Activated T-helper 9 cell treated with anti-CD3 and anti-CD28 coated beads, Interleukin-2, amount 50 U/mL, for 16 hours (primary cell): Measurements from ENCODE around the gene CTSE.
"Not testable (repeated sequence)": the region's sequence is repeated elsewhere in the genome, so short reads cannot be mapped to it uniquely, and the experiment has no call there.

Source experiments
- DNase-seq: peaks from one replicate; pipeline ENCODE4 v3.0.0-alpha.2; 2020; ENCODE audit warnings: low read depth

CTSE gene

DNA sequence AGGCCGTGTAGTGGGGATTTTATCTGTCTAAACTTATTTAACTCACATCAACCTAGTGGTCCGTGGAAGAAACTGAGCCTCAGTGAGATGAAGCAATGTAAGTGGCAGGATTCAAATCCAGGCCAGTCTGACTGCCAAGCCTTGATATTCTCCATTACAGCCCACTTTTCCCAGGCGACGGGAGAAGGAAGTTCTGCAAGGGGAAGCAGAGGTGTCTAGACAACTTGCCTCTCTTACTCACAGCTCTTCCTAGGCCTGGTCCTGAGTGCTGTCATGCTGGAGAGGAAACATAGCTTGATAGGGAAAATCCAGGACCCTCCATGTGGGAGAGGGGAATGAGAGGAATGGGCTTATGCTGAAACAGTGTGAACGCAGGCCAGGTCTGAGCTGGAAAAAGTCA lies 9.1 kb downstream of the CTSE start:
- no peak for DNase-seq

DNA sequence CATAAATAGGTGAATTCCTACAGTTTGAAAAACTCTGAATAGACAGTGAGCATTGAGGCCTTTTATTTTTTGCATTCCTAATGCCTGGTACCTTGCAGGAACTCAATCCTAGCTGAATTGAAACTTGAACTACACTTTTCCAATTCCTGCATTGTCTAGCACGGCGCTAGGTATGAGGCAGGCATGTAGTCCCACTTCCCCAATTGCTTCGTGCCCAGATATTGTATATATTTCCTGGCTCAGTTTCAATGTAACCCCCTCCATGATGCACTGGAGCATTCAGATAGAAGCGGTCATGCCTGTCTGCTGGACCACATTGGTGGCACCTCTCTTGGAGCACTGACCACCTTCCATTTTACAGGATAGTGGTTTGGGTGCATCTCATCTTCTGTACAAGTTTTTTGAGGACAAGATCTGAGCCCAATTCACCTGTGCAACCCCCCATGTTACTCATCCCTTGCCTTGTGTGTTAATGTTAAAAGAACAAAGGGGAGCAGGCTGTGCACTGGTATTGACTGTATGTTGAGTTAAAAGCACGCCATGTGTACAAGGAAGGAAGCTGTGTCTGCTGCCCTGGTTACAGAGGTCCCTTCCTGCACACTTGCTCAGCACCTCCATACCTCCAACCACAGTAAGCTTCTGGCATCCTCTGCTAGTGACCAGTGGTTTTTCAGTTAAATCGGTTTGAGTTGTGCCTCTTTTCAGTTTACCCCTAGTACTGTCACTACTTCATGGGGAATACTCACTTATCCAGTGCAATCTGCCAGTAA lies 10.5 kb downstream of the CTSE start:
- DNase-seq: no peak

DNA sequence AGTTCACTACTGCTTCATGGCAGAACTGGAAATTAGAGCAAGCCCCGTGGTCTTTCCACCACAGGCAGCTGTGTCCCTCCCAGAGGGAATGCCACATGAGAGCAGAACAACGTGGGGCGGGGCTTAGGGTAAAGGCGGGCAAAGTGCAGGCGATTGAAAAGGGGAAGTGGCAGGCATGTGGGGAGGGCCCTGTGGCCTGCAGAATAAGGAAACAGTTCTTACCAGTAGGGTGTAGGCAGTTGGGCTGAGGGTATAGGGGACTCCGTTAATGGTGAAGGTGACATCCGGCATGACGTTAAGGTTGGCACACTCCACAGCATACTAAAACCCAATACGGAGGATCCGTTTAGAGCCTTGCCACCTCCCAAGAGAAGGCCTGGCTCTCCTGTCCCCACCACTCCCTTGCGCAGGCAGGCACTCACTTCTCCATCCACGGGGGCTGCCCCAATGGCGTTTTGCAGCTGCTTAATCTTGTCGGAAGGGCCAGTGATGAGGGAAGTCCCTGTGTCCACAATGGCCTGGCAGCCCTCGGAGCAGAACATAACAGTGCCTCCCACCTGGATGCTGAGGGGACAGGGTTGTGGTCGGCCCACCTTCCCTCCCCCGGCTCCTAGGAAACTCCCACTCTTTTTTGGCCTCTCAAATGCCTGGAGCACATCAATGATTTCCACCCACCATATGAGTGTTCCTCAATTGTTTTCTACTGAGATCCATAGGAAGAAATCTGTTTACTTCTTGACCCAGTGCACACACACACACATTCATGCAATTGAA lies 11.4 kb downstream of the CTSE start:
- DNase-seq: no peak

DNA sequence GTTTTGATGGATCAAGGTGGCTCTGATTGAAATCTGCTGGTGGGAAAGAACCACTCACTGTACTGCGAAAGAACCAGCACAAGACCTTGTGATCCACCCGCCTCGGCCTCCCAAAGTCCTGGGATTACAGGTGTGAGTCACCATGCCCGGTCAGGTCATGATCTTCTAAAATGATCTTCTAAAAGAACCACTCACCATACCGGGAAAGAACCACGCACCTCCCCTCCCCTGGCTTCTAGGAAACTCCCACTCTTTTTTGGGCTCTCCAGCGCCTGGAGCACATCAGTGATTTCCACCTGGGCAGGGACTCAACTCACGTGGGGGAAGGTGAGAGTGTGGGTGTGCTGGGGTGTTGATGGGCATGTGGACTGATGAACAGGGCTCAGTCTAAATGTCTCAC lies 12.6 kb downstream of the CTSE start:
- no peak for DNase-seq

DNA sequence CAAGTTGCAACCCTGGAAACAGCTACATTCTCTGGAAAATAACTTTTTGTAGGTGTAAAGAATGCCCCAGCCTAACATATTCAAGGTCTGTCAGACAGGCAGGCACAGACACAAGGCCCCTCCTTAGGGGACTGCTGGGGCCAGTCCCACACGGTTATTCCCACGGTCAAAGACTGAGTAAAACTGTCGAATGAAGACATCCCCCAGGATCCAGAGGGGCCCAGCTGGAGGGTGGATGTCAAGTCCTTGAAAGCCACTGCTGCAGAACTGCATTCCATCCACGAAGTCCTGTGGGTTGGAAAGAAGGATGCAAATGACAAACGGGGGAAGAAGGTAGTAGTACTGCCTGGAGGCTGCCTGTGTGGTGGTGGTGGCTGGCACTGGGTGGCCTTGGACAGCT lies 13.6 kb downstream of the CTSE start:
- DNase-seq: no peak

DNA sequence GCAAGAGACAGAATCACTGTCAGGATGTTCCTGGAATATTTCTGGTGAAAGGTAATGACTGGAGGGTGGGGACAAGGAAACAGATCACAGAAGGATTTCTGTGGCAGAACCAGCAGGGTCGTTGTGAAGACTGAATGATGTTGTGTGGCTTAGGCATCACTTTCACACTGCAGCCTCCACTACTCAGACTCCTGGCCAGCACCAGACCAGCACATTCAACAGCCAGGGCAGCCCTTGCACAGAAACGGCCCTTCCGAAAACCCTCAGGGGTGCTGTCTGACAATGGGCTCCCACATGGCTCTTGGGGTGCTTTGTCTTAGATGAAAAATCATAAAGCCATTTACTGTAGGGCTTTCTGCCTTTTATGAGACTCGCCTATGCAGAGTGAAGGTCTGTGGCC lies 16.7 kb downstream of the CTSE start:
- no peak for DNase-seq

DNA sequence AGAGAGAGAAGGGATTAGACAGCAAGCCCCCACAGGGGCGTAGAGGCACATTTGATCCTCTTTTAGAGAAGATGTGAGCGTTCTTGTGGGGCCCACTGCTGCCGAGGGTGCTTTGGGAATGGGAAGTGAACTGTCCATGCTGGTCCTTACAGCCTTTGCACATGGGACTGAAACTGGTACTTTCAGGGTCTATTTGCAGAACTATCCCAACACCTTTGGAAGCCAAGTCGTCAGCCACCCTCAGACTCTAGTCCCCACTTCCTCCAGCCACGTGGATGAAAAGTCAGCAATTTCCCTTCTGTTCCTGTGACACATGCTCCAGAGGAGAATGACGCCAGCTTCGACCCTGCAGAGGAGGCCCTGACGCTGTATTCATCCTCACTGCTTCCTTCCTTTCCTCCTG lies 17.9 kb downstream of the CTSE start:
- no peak for DNase-seq

DNA sequence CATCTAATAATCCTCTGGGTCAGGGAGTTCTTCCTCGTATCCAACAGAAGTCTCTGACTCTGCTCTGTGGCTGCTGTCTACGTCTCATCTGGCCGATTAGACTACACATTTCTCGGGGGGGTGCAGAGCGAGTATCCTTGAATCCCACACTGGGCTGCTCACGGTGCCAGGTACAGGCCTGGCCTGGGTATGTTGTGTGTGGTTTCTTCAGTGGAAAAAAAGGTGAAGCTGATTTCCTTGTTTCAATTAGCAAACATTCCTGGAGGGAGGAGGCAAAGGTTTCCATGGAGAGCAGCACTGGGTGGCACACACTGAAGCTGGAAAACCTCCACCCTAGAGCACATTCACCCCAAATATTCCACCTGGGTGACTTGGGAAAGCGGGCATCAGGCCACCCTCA lies 18.5 kb downstream of the CTSE start:
- DNase-seq: no peak

DNA sequence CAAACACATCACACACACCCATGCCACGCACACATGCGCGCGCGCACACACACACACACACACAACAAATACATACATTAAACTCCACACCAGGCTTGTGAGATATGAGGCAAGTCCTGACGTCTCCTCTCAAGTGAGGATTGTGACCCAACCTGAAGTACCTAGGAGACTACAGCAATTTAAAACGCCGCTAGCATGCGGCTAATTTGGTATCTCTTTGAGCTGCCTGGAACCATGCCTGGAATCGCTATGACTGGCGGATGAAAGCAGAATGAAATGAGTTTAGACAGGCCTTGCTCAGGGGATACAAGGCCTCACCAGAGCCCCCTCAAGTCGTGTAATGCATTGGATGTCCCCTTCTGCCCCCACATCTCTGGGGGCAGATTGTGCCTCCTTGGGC lies 18.9 kb downstream of the CTSE start:
- no peak for DNase-seq

DNA sequence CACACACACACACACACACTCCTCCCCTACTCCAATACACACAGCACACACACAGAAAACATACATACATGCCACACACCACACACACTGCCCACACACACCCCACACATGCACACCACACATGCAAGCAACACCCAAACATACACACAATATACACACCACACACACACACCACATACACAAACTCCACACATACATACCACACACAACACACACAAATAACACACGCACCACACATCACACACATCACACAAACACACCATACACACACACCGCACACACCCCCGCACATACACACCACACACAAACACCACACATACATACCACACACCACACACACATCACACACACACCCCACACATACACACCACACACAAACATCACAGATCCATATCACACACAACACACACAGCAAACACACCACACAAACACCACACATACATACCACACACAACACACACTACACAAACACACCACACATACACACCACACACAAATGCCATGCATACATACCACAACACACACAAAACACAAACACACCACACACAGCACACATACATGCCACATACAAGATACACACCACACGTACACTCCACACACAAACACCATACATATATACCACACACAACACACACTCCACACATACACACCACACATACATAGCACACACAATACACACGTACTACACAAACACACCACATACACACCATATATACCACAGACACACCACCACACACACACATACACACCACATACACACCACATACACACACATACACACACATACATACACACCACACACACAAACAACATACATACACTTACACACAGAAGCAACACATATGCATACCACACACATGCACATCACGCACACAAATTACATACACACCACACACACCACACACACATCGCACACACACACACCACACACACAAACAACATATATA lies 19.6 kb downstream of the CTSE start:
- DNase-seq: no peak

DNA sequence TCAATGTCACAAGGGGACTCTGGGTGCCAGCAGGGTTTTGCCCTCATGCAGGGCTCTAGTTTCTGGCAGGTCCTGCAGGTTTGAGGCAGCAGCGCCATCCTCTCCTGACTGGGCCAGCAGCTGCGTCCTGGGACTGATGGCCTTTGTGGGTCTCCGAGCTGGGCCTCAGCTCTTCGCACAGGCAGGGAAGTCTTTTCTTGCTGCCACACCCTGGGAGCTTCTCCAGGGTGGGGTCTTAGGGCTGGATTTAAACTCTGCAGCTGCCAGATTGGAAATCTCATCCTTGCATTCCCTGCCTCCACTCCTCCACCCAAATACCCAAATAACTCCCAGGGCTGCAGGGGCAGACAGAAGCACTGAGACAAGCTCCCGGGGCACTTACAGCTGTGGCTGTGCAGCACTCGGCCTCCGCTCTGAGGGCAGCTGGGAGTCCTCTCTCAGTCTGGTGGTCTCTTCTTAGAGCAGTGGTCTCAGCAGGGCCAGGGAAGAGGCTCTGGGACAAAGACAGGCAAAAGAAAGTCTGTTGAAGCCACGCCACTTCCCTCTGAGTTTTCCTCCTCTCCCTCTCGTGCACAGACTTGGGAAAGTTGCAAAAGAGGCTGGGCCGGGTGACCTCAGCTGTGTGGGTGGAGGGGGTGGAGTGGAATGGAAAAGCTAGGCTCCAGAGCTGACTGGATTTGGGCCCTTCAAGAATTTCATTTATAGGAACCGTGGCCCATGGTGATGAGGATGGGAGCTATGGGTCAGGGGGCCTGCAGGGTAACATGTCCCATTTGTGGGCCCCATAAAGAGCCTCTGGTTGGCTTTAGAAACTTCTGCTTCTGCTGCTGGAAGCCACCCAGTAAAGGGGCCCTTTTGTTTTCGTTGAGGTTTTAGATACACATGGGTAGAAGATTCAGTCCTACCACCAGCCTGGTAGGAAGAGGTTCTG lies 20.6 kb downstream of the CTSE start, which contains the start of gene RAB7B:
TSS of gene RAB7B (minus strand) at position 525 of the 931 bp plus-strand sequence. CDS start 9,260 bp downstream, outside the sequence.
- DNase-seq: no peak

DNA sequence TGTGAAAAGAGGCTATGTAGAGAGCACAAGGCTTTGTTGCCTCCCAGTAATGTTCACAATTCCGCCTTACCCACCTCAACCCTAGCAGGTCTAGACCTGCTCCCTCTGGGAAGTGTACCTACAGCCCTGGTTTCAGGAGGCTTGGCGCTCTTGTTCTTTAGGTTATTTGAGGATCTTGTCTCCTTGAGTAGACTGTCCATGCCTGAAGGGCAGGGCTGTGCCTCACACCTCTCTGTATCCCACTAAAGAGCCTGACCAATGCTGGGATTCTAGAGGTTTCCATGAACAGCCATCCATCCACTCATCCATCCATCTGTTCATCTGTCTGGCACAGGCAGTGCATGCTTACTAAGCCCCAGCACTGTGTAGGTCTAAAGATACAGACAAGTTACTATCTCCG lies 21.5 kb downstream of the CTSE start:
- no peak for DNase-seq

DNA sequence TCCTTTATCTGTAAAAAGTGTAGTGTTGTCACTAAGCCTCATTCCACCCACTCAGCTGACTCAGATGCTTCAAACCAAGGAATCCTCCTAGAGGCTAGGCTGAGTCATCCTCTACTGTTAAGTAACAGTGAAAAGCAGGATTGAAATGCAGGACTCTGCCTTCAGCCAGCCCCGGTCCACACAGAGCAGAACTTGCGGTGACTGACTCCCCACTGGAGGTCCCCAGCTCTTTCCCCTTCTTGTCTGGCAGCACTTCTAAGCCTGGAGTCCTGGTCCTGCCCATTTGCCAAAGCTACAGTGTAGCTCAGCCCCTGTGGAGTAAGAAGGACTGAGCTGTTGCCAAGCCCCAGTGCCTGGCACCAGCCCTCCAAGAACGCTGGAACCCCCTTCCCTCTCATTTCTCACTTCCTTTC lies 22.2 kb downstream of the CTSE start:
- DNase-seq: no peak

DNA sequence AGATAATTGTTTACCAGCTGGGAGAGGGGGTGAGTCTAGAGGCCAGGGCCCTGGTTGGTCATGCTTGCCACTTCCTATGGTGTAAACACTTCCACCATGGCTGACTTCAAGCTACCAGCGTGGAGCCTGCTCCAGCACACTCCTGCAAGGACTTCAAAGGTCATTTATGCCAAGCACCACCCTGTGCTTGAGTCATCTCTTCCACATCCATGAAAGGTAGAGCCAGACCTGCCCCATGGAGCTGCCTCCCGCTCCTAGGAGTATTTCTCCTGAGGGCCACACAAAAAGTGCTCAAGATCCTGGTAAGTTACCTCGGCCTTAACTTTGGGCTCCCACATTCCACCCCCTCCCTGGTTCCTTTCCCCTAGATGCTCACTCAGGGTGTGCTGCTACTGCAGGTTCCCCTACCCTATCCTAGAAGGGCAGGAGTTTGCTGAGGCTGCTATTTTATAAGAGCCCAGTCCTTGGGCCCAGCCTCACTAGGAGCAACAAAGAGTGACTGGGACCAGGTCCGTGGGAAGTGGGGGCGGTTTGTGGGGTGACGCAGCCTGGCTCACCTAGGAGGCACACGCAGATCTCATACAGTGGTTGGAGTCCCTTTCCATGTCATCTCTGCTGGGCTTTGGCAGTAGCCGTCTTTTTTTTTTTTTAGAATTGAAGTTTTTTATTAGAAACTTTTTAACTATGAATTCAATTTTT lies 22.9 kb downstream of the CTSE start:
- DNase-seq: no peak

DNA sequence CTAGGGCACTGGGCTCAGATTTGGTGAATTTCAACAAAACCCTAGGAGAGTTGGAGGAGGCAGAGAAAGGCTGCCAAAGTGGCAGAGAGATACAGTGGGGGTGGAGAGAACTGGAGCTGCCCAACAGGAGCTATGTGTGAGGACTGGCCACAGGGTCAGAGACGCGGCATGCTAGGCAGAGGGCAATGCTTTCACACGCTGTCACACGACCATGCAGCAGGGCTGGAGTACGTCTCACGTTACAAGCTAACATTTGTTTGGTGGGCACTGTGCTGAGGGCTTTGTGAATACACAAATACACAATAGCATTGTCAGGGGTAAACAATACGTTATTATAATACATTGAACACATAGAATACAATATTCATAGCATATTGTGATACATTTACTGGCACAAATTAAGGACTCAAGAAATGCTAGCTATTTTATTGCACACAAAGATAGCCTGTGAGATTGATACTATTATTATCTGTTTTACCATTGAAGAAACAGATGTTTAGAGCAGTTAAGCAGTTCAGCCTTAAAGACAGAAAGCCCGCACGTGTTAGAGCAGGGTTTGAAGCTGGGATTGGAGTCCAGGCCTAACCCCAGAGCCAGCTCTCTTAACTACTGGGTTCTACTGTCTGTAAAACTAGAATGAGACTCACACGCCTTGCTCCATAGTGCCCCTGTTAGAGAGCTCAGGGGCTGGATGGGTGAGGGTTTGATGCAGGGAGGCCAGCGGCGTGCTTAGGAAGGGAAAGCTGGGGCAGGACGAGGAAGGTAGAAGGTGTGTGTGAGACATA lies 25.0 kb downstream of the CTSE start:
- no peak for DNase-seq

DNA sequence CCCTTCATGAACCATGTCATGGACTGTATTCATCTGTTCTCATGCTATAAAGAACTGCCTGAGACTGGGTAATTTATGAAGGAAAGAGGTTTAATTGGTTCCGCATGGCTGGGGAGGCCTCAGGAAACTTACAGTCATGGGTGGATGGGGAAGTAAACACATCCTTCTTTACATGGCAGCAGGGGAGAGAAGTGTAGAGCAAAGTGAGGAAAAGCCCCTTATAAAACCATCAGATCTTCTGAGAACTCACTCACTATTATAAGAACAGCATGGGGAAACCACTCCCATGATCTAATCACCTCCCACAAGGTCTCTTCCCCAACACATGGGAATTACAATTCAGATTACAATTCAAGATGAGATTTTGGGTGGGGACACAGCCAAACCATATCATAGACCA lies 27.1 kb downstream of the CTSE start:
- DNase-seq: not testable (repeated sequence)

DNA sequence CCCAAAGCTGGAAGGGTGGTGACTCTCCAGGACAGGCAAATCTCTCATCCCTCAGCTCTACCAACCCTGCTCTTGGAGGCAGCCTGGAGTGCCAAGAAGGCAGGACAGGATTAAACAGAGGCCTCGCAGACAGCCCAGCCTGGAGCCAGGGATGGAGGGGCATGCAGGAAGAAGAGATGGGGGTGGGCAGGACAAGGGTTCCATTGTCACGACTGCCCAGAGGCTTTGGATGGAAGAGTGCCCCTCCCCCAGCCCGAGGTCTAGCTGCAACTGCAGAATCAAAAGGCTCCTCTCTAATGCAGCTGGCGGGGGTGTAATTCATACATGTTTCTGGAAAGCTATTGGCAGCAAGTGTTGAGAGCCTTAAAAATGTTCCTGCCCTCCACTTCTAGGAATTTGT lies 29.3 kb downstream of the CTSE start:
- no peak for DNase-seq

DNA sequence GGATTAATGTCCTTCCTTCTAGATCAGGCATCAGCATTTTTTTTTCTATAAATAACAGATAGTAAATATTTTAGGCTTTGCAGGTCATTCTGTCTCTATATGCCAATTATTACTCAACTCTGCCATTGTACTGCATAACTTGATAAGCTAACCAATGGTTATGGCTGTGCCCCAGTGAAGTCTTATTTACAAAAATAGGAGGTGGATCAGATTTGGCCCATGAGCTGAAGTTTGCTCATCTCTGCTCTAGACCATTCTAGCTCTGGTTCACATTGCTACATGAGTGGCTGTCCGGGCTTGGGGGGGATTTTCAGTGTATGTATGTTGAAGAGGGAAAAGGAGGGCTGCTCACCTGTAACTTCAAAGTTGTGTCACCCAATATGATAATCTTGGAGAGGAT lies 30.6 kb downstream of the CTSE start:
- DNase-seq: no peak

DNA sequence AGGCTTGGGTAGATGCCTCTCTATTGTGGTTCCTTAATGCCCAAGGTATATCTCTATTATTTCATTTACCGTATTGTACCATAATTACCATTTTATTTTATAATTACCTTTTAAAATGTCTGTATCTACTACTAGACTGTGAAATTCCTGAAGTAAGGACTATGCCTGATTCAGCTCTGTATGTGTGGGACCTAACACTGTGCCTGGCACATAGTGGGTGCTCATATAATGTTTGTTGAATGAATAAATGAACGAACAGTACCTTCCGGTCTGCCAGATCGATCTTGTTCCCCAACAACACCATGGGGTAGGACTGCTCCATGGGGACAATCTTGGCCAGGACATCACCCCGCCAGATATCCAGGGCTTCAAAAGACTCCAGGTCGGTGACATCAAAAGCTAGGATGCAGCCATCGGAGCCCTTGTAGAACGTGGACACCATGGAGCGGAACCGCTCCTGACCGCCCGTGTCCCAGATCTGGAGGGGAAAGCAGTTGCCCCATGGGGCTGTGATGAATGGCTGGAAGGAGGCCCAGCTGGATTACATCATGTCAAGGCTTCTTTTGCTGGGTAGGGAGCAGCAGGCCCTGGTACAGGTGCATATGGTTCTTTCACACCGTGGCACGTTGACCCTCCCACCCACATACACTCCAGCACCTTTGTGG lies 31.3 kb downstream of the CTSE start:
- no peak for DNase-seq
